NCI-H748 (cell line): ENCODE results near the gene MAGOHB.

Source experiments
- DNase-seq: peaks from one replicate; lab custom pipeline; 2025; ENCODE audit not compliant: unreplicated experiment; lab: John Stamatoyannopoulos, UW

The MAGOHB gene

GRCh38 chr12:10557329-10557728 is 56.1 kb downstream of the MAGOHB start:
- DNase-seq, result no peak

GRCh38 chr12:10554756-10555481 is 58.5 kb downstream of the MAGOHB start:
- no peak for DNase-seq

- no peak for DNase-seq
Observed at GRCh38 chr12:10554228-10554755, 59.1 kb downstream of the MAGOHB start.
